Tibial nerve (tissue), 4 donors: ENCODE measurements around the gene FAM193B. TPM values are rescaled to one million over a fixed set of nuclear protein-coding genes. Genes with fewer than 3 reads are reported as not detected.

Experiments
- DNase-seq, 2 donors: peaks; one replicate each; pipeline ENCODE4 v3.0.0-alpha.2; 2019; ENCODE audit warnings: low spot score in 2 of 2
- H3K27ac ChIP-seq, 4 donors: fragments of 200-600 bp; sonication (generic) in 3 of 4; one replicate each; pipeline ENCODE4 v1.5.1; 2017 to 2019; ENCODE audit warnings: mild to moderate bottlenecking in 1 of 4
- H3K27me3 ChIP-seq, 2 donors: fragments of 200-600 bp; sonication (generic) in 1 of 2; one replicate each; pipeline versions ENCODE4 v1.5.1 to v1.6.0; 2017 to 2019
- H3K36me3 ChIP-seq, 3 donors: fragments of 200-600 bp; sonication (generic); one replicate each; pipeline ENCODE4 v1.5.1; 2018 to 2019
- H3K4me1 ChIP-seq, 4 donors: fragments of 200-600 bp; sonication (generic) in 3 of 4; one replicate each; pipeline ENCODE4 v1.5.1; 2017 to 2019
- H3K4me3 ChIP-seq, 4 donors: fragments of 200-600 bp; sonication (generic) in 3 of 4; one replicate each; pipeline ENCODE4 v1.5.1; 2017 to 2019; ENCODE audit warnings: mild to moderate bottlenecking in 1 of 4, moderate library complexity in 1 of 4
- H3K9me3 ChIP-seq, 4 donors: fragments of 200-600 bp; sonication (generic) in 3 of 4; one replicate each; pipeline ENCODE4 v1.5.1; 2017 to 2019
- EP300 ChIP-seq, 2 donors: sonication (generic); formaldehyde crosslinking; IDR thresholded peaks; one replicate each; pipeline ENCODE4 v1.6.1; 2017; ENCODE audit warnings: antibody characterized with exemption in 2 of 2, mild to moderate bottlenecking in 1 of 2
- POLR2A ChIP-seq, 2 donors: fragments of 450-650 bp; IDR thresholded peaks; one replicate each; pipeline ENCODE4 v1.6.1; 2017; ENCODE audit warnings: antibody characterized with exemption in 2 of 2, mild to moderate bottlenecking in 2 of 2, moderate library complexity in 2 of 2
- WGBS, 2 donors: methylation state at CpG; one replicate each; pipeline ENCODE4 v1.1.5; 2018; 5-methylcytosine and 5-hydroxymethylcytosine counted together
- total RNA-seq, 4 donors: library from RNA; depleted of rRNA; stranded (reverse); fragments of >200 nt; gene quantifications; one replicate each; pipeline ENCODE4 v1.1.0, GENCODE V29; 2016
- TF ChIP-seq, protein P1 (sequence below), 5 experiments: fragments of 200-600 bp in 3 of 5; fragments of 450-650 bp in 2 of 5; sonication (generic) in 3 of 5; IDR thresholded peaks; one replicate each; pipeline ENCODE4 v1.5.1; 2016 to 2019; ENCODE audit warnings: antibody characterized with exemption in 5 of 5, mild to moderate bottlenecking in 3 of 5, moderate library complexity in 2 of 5

Gene FAM193B
- total RNA-seq, 4 donors from 2014 or later, result 82.4 to 152 (median 115) TPM

GRCh38 chr5:177493795-177494345 lies 60.5 kb downstream of the FAM193B start:
- Histone ChIP-seq H3K27me3 (no peaks in the 10 kb centered on the region), H3K36me3 (peaks cover 0 to 37% (median 0%) of the 10 kb centered on the region in 3 donors), H3K4me1 (peaks cover 0 to 91% (median 44%) of the 10 kb centered on the region in 4 donors), H3K4me3 (no peak overlapping the region), H3K9me3 (no peaks in the 10 kb centered on the region), H3K27ac (peak overlapping the region; percentile 58 to 97 (median 86))
- TF ChIP-seq, protein P1, sequence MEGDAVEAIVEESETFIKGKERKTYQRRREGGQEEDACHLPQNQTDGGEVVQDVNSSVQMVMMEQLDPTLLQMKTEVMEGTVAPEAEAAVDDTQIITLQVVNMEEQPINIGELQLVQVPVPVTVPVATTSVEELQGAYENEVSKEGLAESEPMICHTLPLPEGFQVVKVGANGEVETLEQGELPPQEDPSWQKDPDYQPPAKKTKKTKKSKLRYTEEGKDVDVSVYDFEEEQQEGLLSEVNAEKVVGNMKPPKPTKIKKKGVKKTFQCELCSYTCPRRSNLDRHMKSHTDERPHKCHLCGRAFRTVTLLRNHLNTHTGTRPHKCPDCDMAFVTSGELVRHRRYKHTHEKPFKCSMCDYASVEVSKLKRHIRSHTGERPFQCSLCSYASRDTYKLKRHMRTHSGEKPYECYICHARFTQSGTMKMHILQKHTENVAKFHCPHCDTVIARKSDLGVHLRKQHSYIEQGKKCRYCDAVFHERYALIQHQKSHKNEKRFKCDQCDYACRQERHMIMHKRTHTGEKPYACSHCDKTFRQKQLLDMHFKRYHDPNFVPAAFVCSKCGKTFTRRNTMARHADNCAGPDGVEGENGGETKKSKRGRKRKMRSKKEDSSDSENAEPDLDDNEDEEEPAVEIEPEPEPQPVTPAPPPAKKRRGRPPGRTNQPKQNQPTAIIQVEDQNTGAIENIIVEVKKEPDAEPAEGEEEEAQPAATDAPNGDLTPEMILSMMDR (IDR thresholded peaks at IDR 0.05), result no peak
- TF ChIP-seq EP300 (IDR thresholded peaks at IDR 0.05) (no peak), POLR2A (IDR thresholded peaks at IDR 0.05) (no peak)
- DNase-seq, result no peak
- 51 to 66% methylated on average over 5 of the region's 5 CpGs for WGBS, 2 donors

DNA sequence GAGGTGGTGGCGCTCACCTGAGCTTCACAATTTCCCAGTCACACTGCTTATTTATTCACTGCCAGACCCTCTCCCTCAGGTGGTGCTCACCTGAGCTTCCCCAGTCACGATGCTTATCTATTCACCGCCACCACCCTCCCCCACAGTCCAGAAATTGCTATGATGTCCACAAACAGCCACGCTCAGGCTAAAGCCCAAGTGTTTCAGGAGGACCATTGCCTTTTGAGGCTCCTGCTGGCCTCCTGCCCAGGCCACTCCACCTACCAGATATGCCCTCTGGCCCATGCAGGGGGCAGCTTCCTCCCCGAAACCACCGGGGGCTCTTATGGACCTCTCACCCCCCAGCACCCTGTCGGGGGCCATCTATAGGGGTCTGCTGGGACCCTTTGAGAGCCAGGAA lies 61.5 kb downstream of the FAM193B start:
- H3K9me3 ChIP-seq, result no peaks in the 10 kb centered on the region
- WGBS, 2 donors, result 63 to 67% methylated on average over 6 to 7 of the region's 7 CpGs
- H3K4me1 ChIP-seq, result peaks cover 0 to 81% (median 40%) of the 10 kb centered on the region in 4 donors
- H3K27ac ChIP-seq, result peak overlapping the region in 2 of 4 donors; percentile 93 to 97
- no peak for DNase-seq
- no peak overlapping the region for H3K4me3 ChIP-seq
- TF ChIP-seq POLR2A (IDR thresholded peaks at IDR 0.05) (no peak), EP300 (IDR thresholded peaks at IDR 0.05) (no peak)
- TF ChIP-seq, protein P1 (IDR thresholded peaks at IDR 0.05), result no peak
- H3K27me3 ChIP-seq, result no peaks in the 10 kb centered on the region
- H3K36me3 ChIP-seq, result peaks cover 0 to 47% (median 0%) of the 10 kb centered on the region in 3 donors

- no peaks in the 10 kb centered on the region for H3K9me3 ChIP-seq
- H3K27ac ChIP-seq, result peak overlapping the region in 2 of 4 donors; percentile 93 to 97
- TF ChIP-seq, protein P1 (IDR thresholded peaks at IDR 0.05), result no peak
- no peak for DNase-seq
- H3K4me3 ChIP-seq, result no peak overlapping the region
- no peaks in the 10 kb centered on the region for H3K27me3 ChIP-seq
- peaks cover 0 to 54% (median 0%) of the 10 kb centered on the region in 3 donors for H3K36me3 ChIP-seq
- WGBS, 2 donors, result 86 to 90% methylated on average over 39 to 50 of the region's 54 CpGs
- peaks cover 0 to 78% (median 39%) of the 10 kb centered on the region in 4 donors for H3K4me1 ChIP-seq
These were observed 62.2 kb downstream of the FAM193B start for GRCh38 chr5:177491983-177492746.

DNA sequence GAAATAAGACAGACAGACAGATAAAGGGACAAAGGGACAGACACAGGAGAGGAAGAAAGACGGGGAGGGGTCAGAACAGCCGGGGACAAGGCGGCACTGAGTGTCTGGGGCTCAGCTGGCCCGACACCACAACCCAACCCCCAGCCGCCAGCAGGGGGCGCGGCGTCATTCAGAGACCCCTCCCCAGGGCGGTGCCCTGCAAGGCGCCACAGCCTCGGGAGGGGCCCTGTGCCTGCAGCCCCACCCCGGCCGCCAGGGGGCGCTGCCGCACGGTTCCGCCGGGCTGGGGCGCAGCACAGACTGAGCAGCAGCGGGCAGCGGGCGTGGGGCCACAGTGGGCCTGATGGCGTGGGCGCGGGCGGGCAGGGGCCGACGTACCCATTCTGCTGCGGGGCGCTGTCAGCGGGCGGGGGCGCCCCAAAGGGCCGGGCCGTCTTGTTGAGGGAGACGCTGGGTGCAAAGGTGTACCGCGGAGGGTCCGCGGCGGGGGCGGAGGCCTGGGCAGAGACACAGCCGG lies 62.9 kb downstream of the FAM193B start:
- WGBS, 2 donors, result 58 to 62% methylated on average over 23 to 43 of the region's 43 CpGs
- Histone ChIP-seq H3K27ac (peak overlapping the region in 3 of 4 donors; percentile 34 to 93 (median 48)), H3K4me3 (no peak overlapping the region), H3K4me1 (peaks cover 0 to 76% (median 35%) of the 10 kb centered on the region in 4 donors), H3K27me3 (no peaks in the 10 kb centered on the region), H3K9me3 (no peaks in the 10 kb centered on the region), H3K36me3 (peaks cover 0 to 59% (median 0%) of the 10 kb centered on the region in 3 donors)
- no peak for DNase-seq
- TF ChIP-seq POLR2A (IDR thresholded peaks at IDR 0.05), result no peak
- TF ChIP-seq, protein P1 (IDR thresholded peaks at IDR 0.05), result peak; percentile 45 to 86 (median 73)
- no peak for TF ChIP-seq EP300 (IDR thresholded peaks at IDR 0.05)

GRCh38 chr5:177490992-177491391 lies 63.4 kb downstream of the FAM193B start:
- TF ChIP-seq POLR2A (IDR thresholded peaks at IDR 0.05) (no peak), EP300 (IDR thresholded peaks at IDR 0.05) (no peak)
- TF ChIP-seq, protein P1 (IDR thresholded peaks at IDR 0.05), result no peak
- no peaks in the 10 kb centered on the region for H3K27me3 ChIP-seq
- peaks cover 0 to 71% (median 30%) of the 10 kb centered on the region in 4 donors for H3K4me1 ChIP-seq
- peaks cover 0 to 64% (median 0%) of the 10 kb centered on the region in 3 donors for H3K36me3 ChIP-seq
- H3K9me3 ChIP-seq, result no peaks in the 10 kb centered on the region
- 85 to 89% methylated on average over 16 of the region's 16 CpGs for WGBS, 2 donors
- peak overlapping the region in 3 of 4 donors; percentile 34 to 93 (median 65) for H3K27ac ChIP-seq
- no peak for DNase-seq
- no peak overlapping the region for H3K4me3 ChIP-seq
